NCI-H2171 treated with DMSO at 0.1 percent for 48 hours (cell line): ENCODE measurements around the gene AGTRAP.

Source experiments
- DNase-seq: peaks from one replicate; lab custom pipeline; 2025; lab: John Stamatoyannopoulos, UW

AGTRAP gene

DNA sequence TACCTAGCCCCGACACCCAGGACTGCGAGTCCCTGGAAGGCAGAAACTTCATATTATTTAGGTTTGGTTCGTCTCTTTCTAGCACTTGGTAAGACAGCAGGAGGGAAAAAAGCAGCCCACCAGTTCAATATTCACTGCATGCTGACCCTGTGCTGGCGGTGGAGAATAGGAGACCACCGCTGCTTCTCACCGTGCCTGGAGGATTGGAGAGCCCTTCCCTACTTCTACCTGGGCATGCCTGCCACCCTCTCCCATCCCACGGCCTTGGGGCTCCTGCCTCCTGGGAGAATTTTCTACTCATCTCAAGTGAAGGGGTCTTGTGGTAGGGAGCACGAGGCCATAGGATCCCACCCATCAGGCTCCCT lies 64.4 kb downstream of the AGTRAP start:
- DNase-seq: no peak
